Suprapubic skin (tissue), 4 donors: Measurements from ENCODE around the gene MTMR4.

Source experiments
- EP300 ChIP-seq: sonication (generic); formaldehyde crosslinking; IDR thresholded peaks from one replicate; pipeline ENCODE4 v1.6.1; 2017; ENCODE audit warnings: antibody characterized with exemption
- POLR2A ChIP-seq, 2 donors: fragments of 450-650 bp; IDR thresholded peaks; one replicate each; pipeline ENCODE4 v1.6.1; 2017; ENCODE audit warnings: antibody characterized with exemption in 2 of 2, mild to moderate bottlenecking in 2 of 2, moderate library complexity in 2 of 2
- POLR2AphosphoS5 ChIP-seq, 3 donors: sonication (generic); formaldehyde crosslinking; IDR thresholded peaks; one replicate each; pipeline ENCODE4 v1.6.1; 2017; ENCODE audit warnings: antibody characterized with exemption in 3 of 3
- TF ChIP-seq, protein P1 (sequence below), 2 donors: fragments of 200-600 bp in 1 of 2; fragments of 450-650 bp in 1 of 2; sonication (generic) in 1 of 2; IDR thresholded peaks; one replicate each; pipeline ENCODE4 v1.5.1; 2016 to 2019; ENCODE audit warnings: antibody characterized with exemption in 2 of 2, mild to moderate bottlenecking in 1 of 2, moderate library complexity in 1 of 2

DNA sequence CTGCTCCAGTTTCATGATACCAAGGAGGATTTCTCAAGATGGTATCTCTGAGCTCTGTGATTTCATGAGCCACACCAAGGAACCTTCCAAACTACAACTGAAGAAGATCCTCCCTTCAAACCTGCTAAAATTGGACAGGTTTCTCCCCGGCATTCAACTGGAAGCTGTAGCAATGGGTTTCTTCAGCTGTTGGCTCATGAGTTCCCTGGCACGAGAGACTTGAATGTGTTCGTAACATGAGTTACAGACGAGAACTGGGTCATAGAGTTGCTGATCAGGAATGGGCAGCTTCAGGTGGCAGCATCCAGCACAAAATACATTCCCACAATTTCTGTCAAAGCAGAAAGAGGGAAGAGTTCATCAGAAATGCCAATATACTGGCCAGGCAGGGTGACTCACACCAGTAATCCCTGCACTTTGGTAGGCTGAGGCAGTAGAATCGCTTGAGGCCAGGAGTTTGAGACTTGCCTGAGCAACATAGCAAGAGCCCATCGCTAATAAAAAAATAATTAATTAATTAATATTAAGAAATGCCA, 22.9 kb downstream of the MTMR4 start:
- TF ChIP-seq, protein P1, sequence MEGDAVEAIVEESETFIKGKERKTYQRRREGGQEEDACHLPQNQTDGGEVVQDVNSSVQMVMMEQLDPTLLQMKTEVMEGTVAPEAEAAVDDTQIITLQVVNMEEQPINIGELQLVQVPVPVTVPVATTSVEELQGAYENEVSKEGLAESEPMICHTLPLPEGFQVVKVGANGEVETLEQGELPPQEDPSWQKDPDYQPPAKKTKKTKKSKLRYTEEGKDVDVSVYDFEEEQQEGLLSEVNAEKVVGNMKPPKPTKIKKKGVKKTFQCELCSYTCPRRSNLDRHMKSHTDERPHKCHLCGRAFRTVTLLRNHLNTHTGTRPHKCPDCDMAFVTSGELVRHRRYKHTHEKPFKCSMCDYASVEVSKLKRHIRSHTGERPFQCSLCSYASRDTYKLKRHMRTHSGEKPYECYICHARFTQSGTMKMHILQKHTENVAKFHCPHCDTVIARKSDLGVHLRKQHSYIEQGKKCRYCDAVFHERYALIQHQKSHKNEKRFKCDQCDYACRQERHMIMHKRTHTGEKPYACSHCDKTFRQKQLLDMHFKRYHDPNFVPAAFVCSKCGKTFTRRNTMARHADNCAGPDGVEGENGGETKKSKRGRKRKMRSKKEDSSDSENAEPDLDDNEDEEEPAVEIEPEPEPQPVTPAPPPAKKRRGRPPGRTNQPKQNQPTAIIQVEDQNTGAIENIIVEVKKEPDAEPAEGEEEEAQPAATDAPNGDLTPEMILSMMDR (IDR thresholded peaks at IDR 0.05) = no peak
- no peak for TF ChIP-seq POLR2AphosphoS5 (IDR thresholded peaks at IDR 0.05)
- no peak for TF ChIP-seq EP300
- no peak for TF ChIP-seq POLR2A (IDR thresholded peaks at IDR 0.05)
